K562 (cell line): Measurements from ENCODE around the gene FBXW9. TPM values are rescaled to one million over a fixed set of nuclear protein-coding genes. Genes with fewer than 3 reads are reported as not detected.

ENCODE experiments used
- polyA plus RNA-seq, 8 experiments: library from polyadenylated mRNA; depleted of rRNA in 4 of 8; stranded (reverse) in 5 of 8; unstranded in 3 of 8; fragments of >200 nt; fragmentation: Nextera tagmentation in 2 of 8; fragmentation: Illumina TruSeq in 1 of 8; extraction: Ambion mirVana in 2 of 8; extraction: Trizol in 1 of 8; gene quantifications; 2 replicates each; pipeline versions ENCODE4 v1.2.1 to v1.2.3, GENCODE V29; 2011 to 2014; ENCODE audit warnings: inconsistent platforms in 1 of 8, missing spikeins in 1 of 8
- total RNA-seq, 7 experiments: library from RNA; depleted of rRNA in 6 of 7; stranded (reverse); fragments of >200 nt in 6 of 7; fragmentation: Illumina TruSeq in 2 of 7; extraction: Trizol in 2 of 7; gene quantifications; 2 replicates each; pipeline versions ENCODE4 v1.2.1 to v1.2.3, GENCODE V29; 2011 to 2021; ENCODE audit warnings: low replicate concordance in 1 of 7
- TF ChIP-seq, protein P1 (sequence below): fragments of 450-650 bp; IDR thresholded peaks from 2 replicates; pipeline ENCODE4 v1.6.1; 2016; ENCODE audit warnings: mild to moderate bottlenecking, moderate library complexity

Gene FBXW9
- total and polyA plus RNA-seq, 9 of the 15 experiments (the other 6 are each of a cell fraction or from before 2014, with no cell fraction given): 0.23 to 21.7 (median 6.2) TPM

DNA sequence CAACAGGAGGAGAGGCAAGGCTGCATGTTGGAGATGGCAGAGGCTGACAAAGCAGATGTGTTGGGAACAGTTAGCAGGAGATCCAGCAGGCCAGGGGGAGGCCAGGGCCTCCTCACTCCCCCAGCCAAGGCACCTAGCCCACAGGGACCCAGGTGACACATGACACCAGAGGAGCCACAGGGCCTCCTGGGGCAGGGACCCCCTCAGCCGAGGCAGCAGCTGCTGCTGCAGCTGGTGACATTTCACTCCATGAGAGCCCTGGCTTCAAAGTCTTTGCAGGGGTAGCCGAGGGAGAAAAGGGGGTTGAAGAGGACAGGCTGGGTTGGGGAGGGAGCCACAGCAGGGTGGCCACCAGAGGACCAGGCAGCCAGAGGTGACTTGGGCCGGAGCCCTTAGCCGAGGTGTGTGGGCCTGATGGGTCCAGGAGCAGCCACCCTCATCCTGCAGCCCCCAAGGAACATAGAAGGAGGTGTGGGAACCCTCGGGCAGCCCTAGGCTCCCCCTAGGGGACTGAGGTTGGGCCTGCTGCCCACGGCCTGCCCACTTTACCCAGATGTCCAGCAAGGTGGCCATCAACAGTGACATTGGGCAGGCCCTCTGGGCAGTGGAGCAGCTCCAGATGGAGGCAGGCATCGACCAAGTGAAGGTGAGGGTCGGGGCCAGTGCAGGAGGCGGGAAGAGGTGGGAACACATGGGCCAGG lies 8.8 kb downstream of the FBXW9 start, which contains the start of gene GNG14 (continued):
- TF ChIP-seq, protein P1, sequence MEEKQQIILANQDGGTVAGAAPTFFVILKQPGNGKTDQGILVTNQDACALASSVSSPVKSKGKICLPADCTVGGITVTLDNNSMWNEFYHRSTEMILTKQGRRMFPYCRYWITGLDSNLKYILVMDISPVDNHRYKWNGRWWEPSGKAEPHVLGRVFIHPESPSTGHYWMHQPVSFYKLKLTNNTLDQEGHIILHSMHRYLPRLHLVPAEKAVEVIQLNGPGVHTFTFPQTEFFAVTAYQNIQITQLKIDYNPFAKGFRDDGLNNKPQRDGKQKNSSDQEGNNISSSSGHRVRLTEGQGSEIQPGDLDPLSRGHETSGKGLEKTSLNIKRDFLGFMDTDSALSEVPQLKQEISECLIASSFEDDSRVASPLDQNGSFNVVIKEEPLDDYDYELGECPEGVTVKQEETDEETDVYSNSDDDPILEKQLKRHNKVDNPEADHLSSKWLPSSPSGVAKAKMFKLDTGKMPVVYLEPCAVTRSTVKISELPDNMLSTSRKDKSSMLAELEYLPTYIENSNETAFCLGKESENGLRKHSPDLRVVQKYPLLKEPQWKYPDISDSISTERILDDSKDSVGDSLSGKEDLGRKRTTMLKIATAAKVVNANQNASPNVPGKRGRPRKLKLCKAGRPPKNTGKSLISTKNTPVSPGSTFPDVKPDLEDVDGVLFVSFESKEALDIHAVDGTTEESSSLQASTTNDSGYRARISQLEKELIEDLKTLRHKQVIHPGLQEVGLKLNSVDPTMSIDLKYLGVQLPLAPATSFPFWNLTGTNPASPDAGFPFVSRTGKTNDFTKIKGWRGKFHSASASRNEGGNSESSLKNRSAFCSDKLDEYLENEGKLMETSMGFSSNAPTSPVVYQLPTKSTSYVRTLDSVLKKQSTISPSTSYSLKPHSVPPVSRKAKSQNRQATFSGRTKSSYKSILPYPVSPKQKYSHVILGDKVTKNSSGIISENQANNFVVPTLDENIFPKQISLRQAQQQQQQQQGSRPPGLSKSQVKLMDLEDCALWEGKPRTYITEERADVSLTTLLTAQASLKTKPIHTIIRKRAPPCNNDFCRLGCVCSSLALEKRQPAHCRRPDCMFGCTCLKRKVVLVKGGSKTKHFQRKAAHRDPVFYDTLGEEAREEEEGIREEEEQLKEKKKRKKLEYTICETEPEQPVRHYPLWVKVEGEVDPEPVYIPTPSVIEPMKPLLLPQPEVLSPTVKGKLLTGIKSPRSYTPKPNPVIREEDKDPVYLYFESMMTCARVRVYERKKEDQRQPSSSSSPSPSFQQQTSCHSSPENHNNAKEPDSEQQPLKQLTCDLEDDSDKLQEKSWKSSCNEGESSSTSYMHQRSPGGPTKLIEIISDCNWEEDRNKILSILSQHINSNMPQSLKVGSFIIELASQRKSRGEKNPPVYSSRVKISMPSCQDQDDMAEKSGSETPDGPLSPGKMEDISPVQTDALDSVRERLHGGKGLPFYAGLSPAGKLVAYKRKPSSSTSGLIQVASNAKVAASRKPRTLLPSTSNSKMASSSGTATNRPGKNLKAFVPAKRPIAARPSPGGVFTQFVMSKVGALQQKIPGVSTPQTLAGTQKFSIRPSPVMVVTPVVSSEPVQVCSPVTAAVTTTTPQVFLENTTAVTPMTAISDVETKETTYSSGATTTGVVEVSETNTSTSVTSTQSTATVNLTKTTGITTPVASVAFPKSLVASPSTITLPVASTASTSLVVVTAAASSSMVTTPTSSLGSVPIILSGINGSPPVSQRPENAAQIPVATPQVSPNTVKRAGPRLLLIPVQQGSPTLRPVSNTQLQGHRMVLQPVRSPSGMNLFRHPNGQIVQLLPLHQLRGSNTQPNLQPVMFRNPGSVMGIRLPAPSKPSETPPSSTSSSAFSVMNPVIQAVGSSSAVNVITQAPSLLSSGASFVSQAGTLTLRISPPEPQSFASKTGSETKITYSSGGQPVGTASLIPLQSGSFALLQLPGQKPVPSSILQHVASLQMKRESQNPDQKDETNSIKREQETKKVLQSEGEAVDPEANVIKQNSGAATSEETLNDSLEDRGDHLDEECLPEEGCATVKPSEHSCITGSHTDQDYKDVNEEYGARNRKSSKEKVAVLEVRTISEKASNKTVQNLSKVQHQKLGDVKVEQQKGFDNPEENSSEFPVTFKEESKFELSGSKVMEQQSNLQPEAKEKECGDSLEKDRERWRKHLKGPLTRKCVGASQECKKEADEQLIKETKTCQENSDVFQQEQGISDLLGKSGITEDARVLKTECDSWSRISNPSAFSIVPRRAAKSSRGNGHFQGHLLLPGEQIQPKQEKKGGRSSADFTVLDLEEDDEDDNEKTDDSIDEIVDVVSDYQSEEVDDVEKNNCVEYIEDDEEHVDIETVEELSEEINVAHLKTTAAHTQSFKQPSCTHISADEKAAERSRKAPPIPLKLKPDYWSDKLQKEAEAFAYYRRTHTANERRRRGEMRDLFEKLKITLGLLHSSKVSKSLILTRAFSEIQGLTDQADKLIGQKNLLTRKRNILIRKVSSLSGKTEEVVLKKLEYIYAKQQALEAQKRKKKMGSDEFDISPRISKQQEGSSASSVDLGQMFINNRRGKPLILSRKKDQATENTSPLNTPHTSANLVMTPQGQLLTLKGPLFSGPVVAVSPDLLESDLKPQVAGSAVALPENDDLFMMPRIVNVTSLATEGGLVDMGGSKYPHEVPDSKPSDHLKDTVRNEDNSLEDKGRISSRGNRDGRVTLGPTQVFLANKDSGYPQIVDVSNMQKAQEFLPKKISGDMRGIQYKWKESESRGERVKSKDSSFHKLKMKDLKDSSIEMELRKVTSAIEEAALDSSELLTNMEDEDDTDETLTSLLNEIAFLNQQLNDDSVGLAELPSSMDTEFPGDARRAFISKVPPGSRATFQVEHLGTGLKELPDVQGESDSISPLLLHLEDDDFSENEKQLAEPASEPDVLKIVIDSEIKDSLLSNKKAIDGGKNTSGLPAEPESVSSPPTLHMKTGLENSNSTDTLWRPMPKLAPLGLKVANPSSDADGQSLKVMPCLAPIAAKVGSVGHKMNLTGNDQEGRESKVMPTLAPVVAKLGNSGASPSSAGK: no peak
